Vagina (tissue), 2 donors: ENCODE results near the gene SLC39A6.
A peak's percentile ranks its signal among the peaks of the same experiment; 100 is the strongest.

Source experiments
- POLR2A ChIP-seq, 2 donors: fragments of 450-650 bp; IDR thresholded peaks; one replicate each; pipeline ENCODE4 v1.6.1; 2017; ENCODE audit warnings: antibody characterized with exemption in 2 of 2, mild to moderate bottlenecking in 2 of 2, moderate library complexity in 2 of 2
- POLR2AphosphoS5 ChIP-seq, 2 donors: sonication (generic); formaldehyde crosslinking; IDR thresholded peaks; one replicate each; pipeline ENCODE4 v1.9.0; 2017; ENCODE audit warnings: antibody characterized with exemption in 2 of 2, mild to moderate bottlenecking in 2 of 2, low read depth in 1 of 2; ENCODE audit not compliant: insufficient read depth in 1 of 2
- TF ChIP-seq, protein P1 (sequence below), 3 experiments: fragments of 450-650 bp in 2 of 3; fragments of 200-600 bp in 1 of 3; sonication (generic) in 1 of 3; IDR thresholded peaks; one replicate each; pipeline ENCODE4 v1.5.1; 2017 to 2019; ENCODE audit warnings: antibody characterized with exemption in 3 of 3, mild to moderate bottlenecking in 2 of 3, moderate library complexity in 2 of 3

DNA sequence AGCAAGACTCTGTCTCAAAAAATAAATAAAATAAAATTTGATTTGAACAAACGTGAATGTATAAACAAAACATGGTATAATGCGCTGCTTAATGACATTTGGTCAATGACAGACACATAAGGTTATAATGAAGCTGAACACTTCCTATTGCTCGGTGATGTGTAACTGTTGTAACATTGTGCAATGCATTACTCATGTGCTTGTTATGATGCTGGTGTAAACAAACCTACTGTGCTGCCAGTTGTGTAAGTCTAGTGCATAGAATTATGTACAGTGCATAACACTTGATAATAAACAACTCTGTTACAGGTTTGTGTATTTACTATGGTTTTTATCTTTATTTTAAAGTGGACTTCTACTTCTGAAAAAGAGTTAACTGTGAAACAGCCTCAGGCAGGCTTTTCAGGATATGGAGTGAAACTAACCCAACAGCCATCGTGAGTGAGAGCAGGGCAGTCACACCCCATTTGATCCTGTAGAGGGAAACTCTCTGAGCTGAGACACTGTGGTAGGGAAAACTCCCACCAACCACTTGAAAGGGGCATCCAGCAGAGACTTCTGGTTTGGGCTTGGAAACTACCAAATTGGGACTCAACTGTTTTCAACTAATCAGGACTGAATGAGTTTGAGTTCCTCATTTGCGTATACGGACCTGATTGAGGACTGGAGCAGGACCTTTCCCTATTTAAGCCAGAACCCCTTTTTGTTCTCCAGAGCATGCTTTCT is 53.1 kb downstream of the SLC39A6 start:
- TF ChIP-seq, protein P1, sequence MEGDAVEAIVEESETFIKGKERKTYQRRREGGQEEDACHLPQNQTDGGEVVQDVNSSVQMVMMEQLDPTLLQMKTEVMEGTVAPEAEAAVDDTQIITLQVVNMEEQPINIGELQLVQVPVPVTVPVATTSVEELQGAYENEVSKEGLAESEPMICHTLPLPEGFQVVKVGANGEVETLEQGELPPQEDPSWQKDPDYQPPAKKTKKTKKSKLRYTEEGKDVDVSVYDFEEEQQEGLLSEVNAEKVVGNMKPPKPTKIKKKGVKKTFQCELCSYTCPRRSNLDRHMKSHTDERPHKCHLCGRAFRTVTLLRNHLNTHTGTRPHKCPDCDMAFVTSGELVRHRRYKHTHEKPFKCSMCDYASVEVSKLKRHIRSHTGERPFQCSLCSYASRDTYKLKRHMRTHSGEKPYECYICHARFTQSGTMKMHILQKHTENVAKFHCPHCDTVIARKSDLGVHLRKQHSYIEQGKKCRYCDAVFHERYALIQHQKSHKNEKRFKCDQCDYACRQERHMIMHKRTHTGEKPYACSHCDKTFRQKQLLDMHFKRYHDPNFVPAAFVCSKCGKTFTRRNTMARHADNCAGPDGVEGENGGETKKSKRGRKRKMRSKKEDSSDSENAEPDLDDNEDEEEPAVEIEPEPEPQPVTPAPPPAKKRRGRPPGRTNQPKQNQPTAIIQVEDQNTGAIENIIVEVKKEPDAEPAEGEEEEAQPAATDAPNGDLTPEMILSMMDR (IDR thresholded peaks at IDR 0.05) = no peak
- TF ChIP-seq POLR2A (IDR thresholded peaks at IDR 0.05) = no peak
- TF ChIP-seq POLR2AphosphoS5 (IDR thresholded peaks at IDR 0.05; ENCODE audit: insufficient read depth in 1 of 2, low read depth in 1 of 2) = peak in 1 of 2 donors; percentile 28
